Spleen (tissue), 11 donors: Measurements from ENCODE around the gene KATNAL2. TPM values are rescaled to one million over a fixed set of nuclear protein-coding genes. Genes with fewer than 3 reads are reported as not detected.

Source experiments
- DNase-seq: peaks from one replicate; pipeline ENCODE4 v3.0.0-alpha.2; 2020
- H3K27ac ChIP-seq, 8 donors: fragments of 200-600 bp; sonication (generic) in 7 of 8; 1 replicate in 4 of 8; 2 replicates in 4 of 8; pipeline versions ENCODE4 v1.5.0 to v1.8.0; 2016 to 2021; ENCODE audit warnings: inconsistent platforms in 4 of 8, mild to moderate bottlenecking in 4 of 8, moderate library complexity in 1 of 8
- H3K27me3 ChIP-seq, 7 donors: fragments of 200-600 bp; sonication (generic) in 6 of 7; replicated peaks in 1 of 7; 1 replicate in 4 of 7; 2 replicates in 3 of 7; pipeline versions ENCODE4 v1.5.0 to v1.8.0; 2016 to 2021; ENCODE audit warnings: inconsistent platforms in 3 of 7, mild to moderate bottlenecking in 1 of 7
- H3K36me3 ChIP-seq, 6 donors: fragments of 200-600 bp; sonication (generic) in 5 of 6; 1 replicate in 4 of 6; 2 replicates in 2 of 6; pipeline versions ENCODE4 v1.5.0 to v1.8.0; 2016 to 2021; ENCODE audit warnings: inconsistent platforms in 2 of 6
- H3K4me1 ChIP-seq, 6 donors: fragments of 200-600 bp; sonication (generic) in 5 of 6; 1 replicate in 3 of 6; 2 replicates in 3 of 6; pipeline versions ENCODE4 v1.5.0 to v1.8.0; 2016 to 2021; ENCODE audit warnings: inconsistent platforms in 3 of 6
- H3K4me3 ChIP-seq, 8 donors: fragments of 200-600 bp; sonication (generic) in 7 of 8; 1 replicate in 4 of 8; 2 replicates in 4 of 8; pipeline versions ENCODE4 v1.5.0 to v1.8.0; 2016 to 2021; ENCODE audit warnings: inconsistent platforms in 4 of 8, mild to moderate bottlenecking in 4 of 8, moderate library complexity in 2 of 8
- H3K9me3 ChIP-seq, 8 donors: fragments of 200-600 bp; sonication (generic) in 7 of 8; 1 replicate in 4 of 8; 2 replicates in 4 of 8; pipeline versions ENCODE4 v1.5.0 to v1.8.0; 2016 to 2021; ENCODE audit warnings: inconsistent platforms in 4 of 8
- CTCF ChIP-seq, 11 experiments: fragments of 200-600 bp in 7 of 11; fragments of 450-650 bp in 4 of 11; sonication (generic) in 4 of 11; IDR thresholded peaks in 8 of 11; conservative IDR thresholded peaks in 3 of 11; 1 replicate in 7 of 11; 2 replicates in 4 of 11; pipeline versions ENCODE4 v1.4.0 to v1.8.0; 2016 to 2021; ENCODE audit warnings: antibody characterized with exemption in 11 of 11, inconsistent platforms in 4 of 11, mild to moderate bottlenecking in 1 of 11
- POLR2A ChIP-seq, 3 donors: fragments of 450-650 bp; IDR thresholded peaks; one replicate each; pipeline ENCODE4 v1.5.1; 2017; ENCODE audit warnings: antibody characterized with exemption in 3 of 3, mild to moderate bottlenecking in 1 of 3
- POLR2AphosphoS5 ChIP-seq, 3 donors: sonication (generic); formaldehyde crosslinking; IDR thresholded peaks; one replicate each; pipeline ENCODE4 v1.5.1; 2017; ENCODE audit warnings: antibody characterized with exemption in 3 of 3
- WGBS, 5 donors: extraction: QIAGEN DNeasy Blood & Tissue Kit in 3 of 5; methylation state at CpG; one replicate each; pipeline versions ENCODE4 v1.1.5 to v1.1.7; 2013 to 2018; 5-methylcytosine and 5-hydroxymethylcytosine counted together
- intact Hi-C: fragments of 100-400 bp; cut with DNase I; formaldehyde crosslinking; loops from one replicate; pipeline ENCODE4 v1.15.0; 2023; ENCODE audit warnings: low total_unique reads
- polyA plus RNA-seq, 3 donors: library from polyadenylated mRNA; stranded (reverse); fragments of 200-250 nt; gene quantifications; one replicate each; pipeline ENCODE4 v1.2.1, GENCODE V29; 2013
- total RNA-seq, 7 donors: library from RNA; depleted of rRNA in 3 of 7; stranded (reverse); fragments of >200 nt in 3 of 7; fragmentation: NEBNext Ultra II Directional in 4 of 7; extraction: Animal tissue kit (Norgen Biotek cat#: 25700) in 4 of 7; gene quantifications; one replicate each; pipeline versions ENCODE4 v1.1.0 to v1.2.1, GENCODE V29; 2016 to 2021
- donor health status: healthy with polysubstance abuse.
- donor health status: DM: no; HTN: no; CAD: no; lungs with moderate emphysema.
- donor health status: DM: no; HTN: no; CAD: no.
- donor health status: Bipolar disorder and iron deficiency.
- donor health status: healthy.
- donor health status: DM: no; HTN: no; CAD: no.
- donor health status: DM: yes; HTN: yes; CAD: no.

The KATNAL2 gene
- total and polyA plus RNA-seq, 10 donors = 1.5 to 10.0 (median 3.2) TPM

GRCh38 chr18:46892842-46893241 is 24.6 kb upstream of the KATNAL2 start:
- intact Hi-C loops = no loop called here
- Histone ChIP-seq H3K4me1 (peaks cover 3 to 48% (median 14%) of the 10 kb centered on the region in 6 donors), H3K27me3 (no peaks in the 10 kb centered on the region), H3K36me3 (peaks cover 3 to 40% (median 27%) of the 10 kb centered on the region in 6 donors), H3K27ac (no peak overlapping the region), H3K4me3 (no peak overlapping the region), H3K9me3 (peaks cover 0 to 22% (median 19%) of the 10 kb centered on the region in 8 donors)
- no peak for DNase-seq
- TF ChIP-seq POLR2A (IDR thresholded peaks at IDR 0.05) (no peak), CTCF (IDR thresholded peaks at IDR 0.05 in 8 of 11, conservative IDR thresholded peaks at IDR 0.05 in 3 of 11) (no peak), POLR2AphosphoS5 (IDR thresholded peaks at IDR 0.05) (no peak)
- 86 to 94% (median 93%) methylated on average over 1 of the region's 1 CpG for WGBS, 5 donors

- 94 to 100% (median 97%) methylated on average over 1 of the region's 1 CpG for WGBS, 5 donors
- TF ChIP-seq CTCF (IDR thresholded peaks at IDR 0.05 in 8 of 11, conservative IDR thresholded peaks at IDR 0.05 in 3 of 11) (no peak), POLR2AphosphoS5 (IDR thresholded peaks at IDR 0.05) (no peak), POLR2A (IDR thresholded peaks at IDR 0.05) (no peak)
Measured at GRCh38 chr18:46893360-46893759, 24.0 kb upstream of the KATNAL2 start.

GRCh38 chr18:46894124-46894523 is 23.3 kb upstream of the KATNAL2 start:
- H3K27me3 ChIP-seq = no peaks in the 10 kb centered on the region
- peaks cover 0 to 9% (median 6%) of the 10 kb centered on the region in 8 donors for H3K9me3 ChIP-seq
- intact Hi-C loops = no loop called here
- WGBS, 5 donors = 94 to 100% (median 99%) methylated on average over 2 of the region's 2 CpGs
- no peak overlapping the region for H3K4me3 ChIP-seq
- peaks cover 3 to 48% (median 14%) of the 10 kb centered on the region in 6 donors for H3K4me1 ChIP-seq
- peaks cover 2 to 29% (median 16%) of the 10 kb centered on the region in 6 donors for H3K36me3 ChIP-seq
- H3K27ac ChIP-seq = no peak overlapping the region
- TF ChIP-seq POLR2AphosphoS5 (IDR thresholded peaks at IDR 0.05) (no peak), POLR2A (IDR thresholded peaks at IDR 0.05) (no peak), CTCF (IDR thresholded peaks at IDR 0.05 in 8 of 11, conservative IDR thresholded peaks at IDR 0.05 in 3 of 11) (no peak)
- DNase-seq = no peak

More at GRCh38 chr18:46893360-46893759, 24.0 kb upstream of the KATNAL2 start:
- peaks cover 0 to 17% (median 14%) of the 10 kb centered on the region in 8 donors for H3K9me3 ChIP-seq
- H3K36me3 ChIP-seq = peaks cover 3 to 37% (median 23%) of the 10 kb centered on the region in 6 donors
- DNase-seq = no peak
- H3K4me3 ChIP-seq = no peak overlapping the region
- no peak overlapping the region for H3K27ac ChIP-seq
- H3K4me1 ChIP-seq = peaks cover 3 to 48% (median 14%) of the 10 kb centered on the region in 6 donors
- intact Hi-C loops = no loop called here
- H3K27me3 ChIP-seq = no peaks in the 10 kb centered on the region

GRCh38 chr18:46899274-46899948 is 18.0 kb upstream of the KATNAL2 start:
- no peak overlapping the region for H3K4me3 ChIP-seq
- TF ChIP-seq POLR2A (IDR thresholded peaks at IDR 0.05) (no peak), CTCF (IDR thresholded peaks at IDR 0.05 in 8 of 11, conservative IDR thresholded peaks at IDR 0.05 in 3 of 11) (no peak), POLR2AphosphoS5 (IDR thresholded peaks at IDR 0.05) (no peak)
- peaks cover 3 to 25% (median 7%) of the 10 kb centered on the region in 6 donors for H3K4me1 ChIP-seq
- H3K27ac ChIP-seq = no peak overlapping the region
- intact Hi-C loops = no loop called here
- peaks cover 0 to 25% (median 0%) of the 10 kb centered on the region in 6 donors for H3K36me3 ChIP-seq
- H3K9me3 ChIP-seq = no peaks in the 10 kb centered on the region
- 59 to 81% (median 73%) methylated on average over 2 of the region's 2 CpGs for WGBS, 5 donors
- DNase-seq = no peak
- no peaks in the 10 kb centered on the region for H3K27me3 ChIP-seq
